HG03196 (cell line): ENCODE measurements around the gene SCGB1D1.

Experiments used
- ATAC-seq: cut with Tn5 transposase; IDR thresholded peaks from one replicate; pipeline ENCODE4 v1.9.1; 2021; ENCODE audit not compliant: unreplicated experiment

Gene SCGB1D1

GRCh38 chr11:62190011-62190410 is at the start of gene SCGB1D1:
Gene SCGB1D1 (plus strand): TSS chr11:62190216. CDS start chr11:62190285, 69 bp downstream.
- ATAC-seq, result no peak

GRCh38 chr11:62140304-62141110 is 49.5 kb upstream of the SCGB1D1 start:
- ATAC-seq, result no peak

- no peak for ATAC-seq
Measured at GRCh38 chr11:62141111-62142042, 48.6 kb upstream of the SCGB1D1 start.

- ATAC-seq, result no peak
Measured at GRCh38 chr11:62142043-62142375, 48.0 kb upstream of the SCGB1D1 start.

- no peak for ATAC-seq
Measured at GRCh38 chr11:62142921-62143320, 47.1 kb upstream of the SCGB1D1 start.

GRCh38 chr11:62143727-62144126 is 46.3 kb upstream of the SCGB1D1 start:
- no peak for ATAC-seq

- no peak for ATAC-seq
Measured at GRCh38 chr11:62144641-62145255, 45.3 kb upstream of the SCGB1D1 start.

GRCh38 chr11:62145261-62145871 is 44.6 kb upstream of the SCGB1D1 start:
- ATAC-seq, result no peak

GRCh38 chr11:62146476-62147200 is 43.4 kb upstream of the SCGB1D1 start:
- no peak for ATAC-seq

- no peak for ATAC-seq
Measured at GRCh38 chr11:62147545-62147944, 42.5 kb upstream of the SCGB1D1 start.

GRCh38 chr11:62148271-62148980 is 41.6 kb upstream of the SCGB1D1 start:
- ATAC-seq, result no peak

- no peak for ATAC-seq
Measured at GRCh38 chr11:62149986-62150886, 39.8 kb upstream of the SCGB1D1 start.

- ATAC-seq, result no peak
Measured at GRCh38 chr11:62150887-62151736, 38.9 kb upstream of the SCGB1D1 start.

GRCh38 chr11:62151737-62152102 is 38.3 kb upstream of the SCGB1D1 start:
- no peak for ATAC-seq

GRCh38 chr11:62152245-62153086 is 37.5 kb upstream of the SCGB1D1 start:
- ATAC-seq, result no peak

- no peak for ATAC-seq
Measured at GRCh38 chr11:62153087-62153395, 37.0 kb upstream of the SCGB1D1 start.

- ATAC-seq, result no peak
Measured at GRCh38 chr11:62153617-62154016, 36.4 kb upstream of the SCGB1D1 start.
